Neural progenitor cell (in vitro differentiated cells): Measurements from ENCODE around the gene SAMD8. TPM values are rescaled to one million over a fixed set of nuclear protein-coding genes. Genes with fewer than 3 reads are reported as not detected.

ENCODE experiments used
- DNase-seq: peaks from one replicate; pipeline ENCODE4 v3.0.0-alpha.2; 2016; ENCODE audit warnings: low spot score
- H2AFZ ChIP-seq: fragments of 200-600 bp; sonication (generic); replicated peaks from 2 replicates; pipeline ENCODE4 v1.6.1; 2016; ENCODE audit warnings: antibody characterized with exemption
- H3F3A ChIP-seq: fragments of 200-600 bp; sonication (generic); 2 replicates; pipeline ENCODE4 v1.6.1; 2016; ENCODE audit warnings: antibody characterized with exemption, low read depth
- H3K27ac ChIP-seq: fragments of 200-600 bp; sonication (generic); 2 replicates; pipeline ENCODE4 v1.5.1; 2016; ENCODE audit warnings: mild to moderate bottlenecking
- H3K27me3 ChIP-seq: fragments of 200-600 bp; sonication (generic); 2 replicates; pipeline ENCODE4 v1.6.1; 2016; ENCODE audit warnings: mild to moderate bottlenecking, moderate library complexity
- H3K36me3 ChIP-seq: fragments of 200-600 bp; sonication (generic); 2 replicates; pipeline ENCODE4 v1.5.1; 2016
- H3K4me1 ChIP-seq: fragments of 200-600 bp; sonication (generic); 2 replicates; pipeline ENCODE4 v1.6.1; 2016; ENCODE audit warnings: mixed run types
- H3K4me2 ChIP-seq: fragments of 200-600 bp; sonication (generic); 2 replicates; pipeline ENCODE4 v1.6.1; 2016
- H3K4me3 ChIP-seq: fragments of 200-600 bp; sonication (generic); 2 replicates; pipeline ENCODE4 v1.5.1; 2016
- H3K79me2 ChIP-seq: fragments of 200-600 bp; sonication (generic); 2 replicates; pipeline ENCODE4 v1.6.1; 2016; ENCODE audit warnings: low read depth
- H3K9ac ChIP-seq: fragments of 200-600 bp; sonication (generic); 2 replicates; pipeline ENCODE4 v1.6.1; 2016
- H3K9me3 ChIP-seq: fragments of 200-600 bp; sonication (generic); 2 replicates; pipeline ENCODE4 v1.5.1; 2016; ENCODE audit warnings: low read depth
- H4K20me1 ChIP-seq: fragments of 200-600 bp; sonication (generic); 2 replicates; pipeline ENCODE4 v1.6.1; 2016; ENCODE audit warnings: low read depth
- H3K27ac Mint-ChIP-seq: 3 replicates; pipeline ENCODE4 v1.8.0; 2021; ENCODE audit warnings: mixed read lengths
- H3K27me3 Mint-ChIP-seq: 2 replicates; pipeline ENCODE4 v1.8.0; 2022; ENCODE audit warnings: low read depth, mild to moderate bottlenecking, inconsistent platforms, moderate library complexity, mixed read lengths; ENCODE audit not compliant: insufficient read depth
- H3K36me3 Mint-ChIP-seq: 3 replicates; pipeline ENCODE4 v1.8.0; 2021; ENCODE audit warnings: mixed read lengths
- H3K4me1 Mint-ChIP-seq: 3 replicates; pipeline ENCODE4 v1.8.0; 2021; ENCODE audit warnings: mixed read lengths
- H3K4me3 Mint-ChIP-seq: 3 replicates; pipeline ENCODE4 v1.8.0; 2021; ENCODE audit warnings: mild to moderate bottlenecking, moderate library complexity, mixed read lengths
- H3K9me3 Mint-ChIP-seq: 3 replicates; pipeline ENCODE4 v1.8.0; 2020; ENCODE audit warnings: mixed read lengths
- CTCF ChIP-seq: fragments of 200-600 bp; sonication (generic); IDR thresholded peaks from 2 replicates; pipeline ENCODE4 v1.5.1; 2017; ENCODE audit warnings: antibody characterized with exemption, mild to moderate bottlenecking
- EZH2 ChIP-seq: fragments of 200-600 bp; sonication (generic); IDR thresholded peaks from 2 replicates; pipeline ENCODE4 v1.6.1; 2017; ENCODE audit warnings: antibody characterized with exemption, mild to moderate bottlenecking, moderate library complexity
- EZH2phosphoT487 ChIP-seq: fragments of 200-600 bp; sonication (generic); IDR thresholded peaks from 2 replicates; pipeline ENCODE4 v1.6.1; 2017; ENCODE audit warnings: antibody characterized with exemption
- total RNA-seq: library from RNA; depleted of rRNA; stranded (reverse); fragments of >200 nt; gene quantifications from 2 replicates; pipeline ENCODE4 v1.2.3, GENCODE V29; 2015; ENCODE audit warnings: low replicate concordance

The SAMD8 gene
- total RNA-seq = 25.7 and 39.5 TPM in 2 replicates

GRCh38 chr10:75111365-75111906, at the start of gene SAMD8:
TSS of gene SAMD8 (plus strand) at chr10:75111656. CDS start at chr10:75150529, 38,873 bp downstream.
- Histone ChIP-seq H2AFZ (peak within 1 kb of the TSS; percentile 91), H3F3A (peaks cover 48% of the 10 kb centered on the region), H3K4me3 (peak within 1 kb of the TSS; percentile 98), H3K27me3 (no peaks in the 10 kb centered on the region), H3K9me3 (no peaks in the 10 kb centered on the region), H4K20me1 (peaks cover 5% of the 10 kb centered on the region), H3K4me2 (peak within 1 kb of the TSS; percentile 93), H3K4me1 (peaks cover 10% of the 10 kb centered on the region), H3K27ac (peak within 1 kb of the TSS; percentile 96), H3K9ac (peak within 1 kb of the TSS; percentile 79), H3K79me2 (peaks cover 45% of the 10 kb centered on the region), H3K36me3 (no peaks in the 10 kb centered on the region)
- Mint-ChIP-seq H3K4me3 (peak within 1 kb of the TSS; percentile 91), H3K9me3 (no peaks in the 10 kb centered on the region), H3K27ac (peak within 1 kb of the TSS; percentile 89), H3K4me1 (peaks cover 42% of the 10 kb centered on the region), H3K36me3 (peaks cover 3% of the 10 kb centered on the region), H3K27me3 (peaks cover 7% of the 10 kb centered on the region)
- peak; percentile 3 for TF ChIP-seq EZH2
- peak; percentile 39 for TF ChIP-seq CTCF
- TF ChIP-seq EZH2phosphoT487 = no peak
- peak; percentile 98 for DNase-seq

GRCh38 chr10:75061709-75062505, 49.5 kb upstream of the SAMD8 start:
- peak overlapping the region; percentile 86 for H3K27ac Mint-ChIP-seq
- Histone ChIP-seq H3K9ac (no peak overlapping the region), H4K20me1 (no peaks in the 10 kb centered on the region), H3K4me1 (no peaks in the 10 kb centered on the region), H3K36me3 (no peaks in the 10 kb centered on the region), H3K4me3 (no peak overlapping the region), H3K27me3 (no peaks in the 10 kb centered on the region), H3K4me2 (no peak overlapping the region), H3K9me3 (no peaks in the 10 kb centered on the region), H3K27ac (no peak overlapping the region), H3K79me2 (no peaks in the 10 kb centered on the region), H2AFZ (peak overlapping the region; percentile 26), H3F3A (no peaks in the 10 kb centered on the region)
- DNase-seq = no peak
- peak overlapping the region; percentile 56 for H3K4me3 Mint-ChIP-seq
- no peaks in the 10 kb centered on the region for H3K9me3 Mint-ChIP-seq
- peaks cover 2% of the 10 kb centered on the region for H3K27me3 Mint-ChIP-seq
- TF ChIP-seq EZH2phosphoT487 = no peak
- TF ChIP-seq CTCF = no peak
- no peak for TF ChIP-seq EZH2
- H3K36me3 Mint-ChIP-seq = no peaks in the 10 kb centered on the region
- H3K4me1 Mint-ChIP-seq = peaks cover 12% of the 10 kb centered on the region

- no peaks in the 10 kb centered on the region for H3K4me1 ChIP-seq
- H3K36me3 ChIP-seq = no peaks in the 10 kb centered on the region
- no peaks in the 10 kb centered on the region for H3K36me3 Mint-ChIP-seq
- peak overlapping the region; percentile 26 for H2AFZ ChIP-seq
- TF ChIP-seq EZH2 = no peak
- no peak for TF ChIP-seq EZH2phosphoT487
- TF ChIP-seq CTCF = no peak
- no peak for DNase-seq
- H3K4me3 Mint-ChIP-seq = peak overlapping the region; percentile 56
- H3K27ac Mint-ChIP-seq = peak overlapping the region; percentile 86
- peaks cover 12% of the 10 kb centered on the region for H3K4me1 Mint-ChIP-seq
- no peak overlapping the region for H3K9ac ChIP-seq
- peaks cover 2% of the 10 kb centered on the region for H3K27me3 Mint-ChIP-seq
- H3K9me3 ChIP-seq = no peaks in the 10 kb centered on the region
- H3K4me2 ChIP-seq = no peak overlapping the region
- H3K79me2 ChIP-seq = no peaks in the 10 kb centered on the region
- H3K27ac ChIP-seq = no peak overlapping the region
- H4K20me1 ChIP-seq = no peaks in the 10 kb centered on the region
- no peaks in the 10 kb centered on the region for H3K27me3 ChIP-seq
- H3K9me3 Mint-ChIP-seq = no peaks in the 10 kb centered on the region
- H3F3A ChIP-seq = no peaks in the 10 kb centered on the region
- H3K4me3 ChIP-seq = no peak overlapping the region
These were observed 48.8 kb upstream of the SAMD8 start for GRCh38 chr10:75062506-75063299.
